ENCODE results near the gene APOBEC4. TPM values are rescaled to one million over a fixed set of nuclear protein-coding genes. Genes with fewer than 3 reads are reported as not detected.

The APOBEC4 gene
- total and polyA plus RNA-seq, 2 of the 8 experiments (the other 6 are each of a cell fraction or from before 2014, with no cell fraction given) = not detected

- Histone ChIP-seq H4K5ac (ENCODE audit: insufficient read length, low read depth, low read length) (no peak overlapping the region), H2AK5ac (ENCODE audit: low read depth, low read length) (no peak overlapping the region), H3K79me1 (ENCODE audit: low read depth, low read length) (no peaks in the 10 kb centered on the region), H3K4me1 (replicated peaks in 1 of 4; ENCODE audit: control insufficient read depth in 3 of 4, insufficient read depth in 4 of 4, low read length in 3 of 4) (0 out of 7 replicates have a peak, but pooled peaks cover 0 to 2% (median 0%) of the 10 kb centered on the region in 4 experiments), H3K14ac (ENCODE audit: insufficient read length) (no peak overlapping the region), H4K91ac (replicated peaks; ENCODE audit: insufficient read length, low read length) (no peak overlapping the region), H3K36me3 (ENCODE audit: control insufficient read depth in 2 of 4, insufficient read depth in 4 of 4, low read length in 3 of 4) (no peaks in the 10 kb centered on the region), H3K9ac (replicated peaks in 1 of 4; ENCODE audit: extremely low read depth in 1 of 4, low read depth in 3 of 4, low read length in 3 of 4) (no peak overlapping the region), H3K79me2 (ENCODE audit: control insufficient read depth in 1 of 2, insufficient read depth in 2 of 2, low read length in 2 of 2) (no peaks in the 10 kb centered on the region), H3K23ac (ENCODE audit: insufficient read length) (no peak overlapping the region), H3K23me2 (ENCODE audit: low read depth, low read length) (no peaks in the 10 kb centered on the region), H3K27ac (ENCODE audit: low read depth, low read length) (no peak overlapping the region), H3K27me3 (replicated peaks in 1 of 4; ENCODE audit: control insufficient read depth in 3 of 4, extremely low read depth in 1 of 4, insufficient read depth in 3 of 4, low read length in 3 of 4) (no peaks in the 10 kb centered on the region), H3K4me2 (ENCODE audit: insufficient read depth in 1 of 2, low read depth in 2 of 2, low read length in 2 of 2) (no peak overlapping the region), H3K4ac (replicated peaks; ENCODE audit: insufficient read length, low read depth, low read length) (no peak overlapping the region), H3K4me3 (ENCODE audit: extremely low read depth in 1 of 4, insufficient read depth in 2 of 4, low read depth in 3 of 4, low read length in 4 of 4) (no peak overlapping the region), H2BK120ac (replicated peaks; ENCODE audit: low read depth, low read length) (no peak overlapping the region), H3K9me3 (ENCODE audit: insufficient read depth in 2 of 2, low read depth in 1 of 2, low read length in 1 of 2) (0 out of 4 replicates have a peak, but pooled peaks cover 3 to 5% of the 10 kb centered on the region in 2 experiments), H3K56ac (replicated peaks; ENCODE audit: insufficient read length, low read depth, low read length) (no peak overlapping the region), H4K8ac (ENCODE audit: extremely low read depth, insufficient read depth, low read length) (no peak overlapping the region), H3K18ac (ENCODE audit: extremely low read depth, low read length) (no peak overlapping the region), H2BK5ac (ENCODE audit: low read depth, low read length) (no peak overlapping the region), H2BK12ac (ENCODE audit: low read depth, low read length) (no peak overlapping the region), H2AFZ (ENCODE audit: low read length) (no peak overlapping the region), H2BK15ac (ENCODE audit: low read length) (no peak overlapping the region), H2BK20ac (ENCODE audit: low read length) (no peak overlapping the region), H4K20me1 (replicated peaks in 1 of 2; ENCODE audit: control insufficient read depth in 1 of 2, insufficient read depth in 2 of 2, low read length in 2 of 2) (no peaks in the 10 kb centered on the region)
- POLR2A ChIA-PET (ENCODE audit: partially characterized antibody) = no interaction called here
- TF ChIP-seq POU5F1 (IDR thresholded peaks at IDR 0.05; ENCODE audit: low read depth, low read length) (no peak), BACH1 (IDR thresholded peaks at IDR 0.05; ENCODE audit: low read length) (no peak), KDM1A (IDR thresholded peaks at IDR 0.05; ENCODE audit: borderline replicate concordance, low read length) (no peak), MAFK (IDR thresholded peaks at IDR 0.05; ENCODE audit: low read depth, low read length) (no peak), SP1 (IDR thresholded peaks at IDR 0.05; ENCODE audit: low read depth, low read length) (no peak), CBX8 (IDR thresholded peaks at IDR 0.05; ENCODE audit: borderline replicate concordance, low read depth, low read length) (no peak), HDAC2 (IDR thresholded peaks at IDR 0.05; ENCODE audit: borderline replicate concordance in 1 of 2, low read depth in 2 of 2, low read length in 2 of 2) (no peak), SP2 (IDR thresholded peaks at IDR 0.05; ENCODE audit: low read length) (no peak), JUN (IDR thresholded peaks at IDR 0.05; ENCODE audit: low read depth, low read length) (no peak), CREB1 (IDR thresholded peaks at IDR 0.05) (no peak)
- TF ChIP-seq, protein P1, sequence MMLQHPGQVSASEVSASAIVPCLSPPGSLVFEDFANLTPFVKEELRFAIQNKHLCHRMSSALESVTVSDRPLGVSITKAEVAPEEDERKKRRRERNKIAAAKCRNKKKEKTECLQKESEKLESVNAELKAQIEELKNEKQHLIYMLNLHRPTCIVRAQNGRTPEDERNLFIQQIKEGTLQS (IDR thresholded peaks at IDR 0.05; ENCODE audit: insufficient read depth, low read depth, low read length) = no peak
- CTCF ChIA-PET (ENCODE audit: partially characterized antibody) = interaction anchor here (0.6 to 4.9 kb wide), 6 partner anchors 9 to 27 kb away, joined by 3 to 43 read pairs (median 6); no protein-coding TSS in a partner anchor
- no peak for DNase-seq (ENCODE audit: low read depth in 1 of 2, low spot score in 2 of 2)
- FAIRE-seq = no peak
These were observed 22.3 kb upstream of the APOBEC4 start for GRCh38 chr1:183675381-183675780.
